OCI-LY7 (cell line): ENCODE data around the gene ASH1L. TPM values are rescaled to one million over a fixed set of nuclear protein-coding genes. Genes with fewer than 3 reads are reported as not detected.

Source experiments
- BruUV-seq: library from RNA; stranded (reverse); fragments of 400-500 nt; replicated peaks from 2 replicates; lab custom pipeline; 2021; lab: Mats Ljungman, UMichigan
- CTCF ChIA-PET: fragments of 300-600 bp; sonication (Branson Sonifier 250); formaldehyde crosslinking; loops from one replicate; lab custom pipeline; 2022; ENCODE audit warnings: antibody characterized with exemption; ENCODE audit not compliant: unreplicated experiment; lab: Charles Lee
- POLR2A ChIA-PET: fragments of 300-600 bp; sonication (Branson Sonifier 250); formaldehyde crosslinking; loops from one replicate; lab custom pipeline; 2022; ENCODE audit warnings: antibody characterized with exemption; lab: Charles Lee
- DNase-seq: peaks from one replicate; pipeline ENCODE4 v3.0.0-alpha.2; 2015; ENCODE audit warnings: low spot score
- H2AFZ ChIP-seq: fragments of 200-600 bp; sonication (generic), shearing (Covaris generic); 2 replicates; pipeline ENCODE4 v1.6.1; 2014; ENCODE audit warnings: mild to moderate bottlenecking, antibody characterized with exemption, low read length, moderate library complexity
- H3K27ac ChIP-seq: fragments of 200-600 bp; sonication (generic); 2 replicates; pipeline ENCODE4 v1.5.1; 2014; ENCODE audit warnings: mixed run types, low read depth, mild to moderate bottlenecking, moderate library complexity, low read length, inconsistent platforms; ENCODE audit not compliant: poor library complexity, severe bottlenecking
- H3K36me3 ChIP-seq: fragments of 200-600 bp; sonication (generic); 2 replicates; pipeline ENCODE4 v1.6.1; 2014; ENCODE audit warnings: mild to moderate bottlenecking, antibody characterized with exemption, low read length, moderate library complexity, mixed read lengths; ENCODE audit not compliant: insufficient read depth
- H3K4me1 ChIP-seq: fragments of 200-600 bp; sonication (generic); 2 replicates; pipeline ENCODE4 v1.5.1; 2014; ENCODE audit warnings: mild to moderate bottlenecking, low read length; ENCODE audit not compliant: insufficient read depth, poor library complexity, severe bottlenecking
- H3K4me2 ChIP-seq: fragments of 200-600 bp; sonication (generic); 2 replicates; pipeline ENCODE4 v1.6.1; 2014; ENCODE audit warnings: mild to moderate bottlenecking, low read length
- H3K4me3 ChIP-seq: fragments of 200-600 bp; sonication (generic); 2 replicates; pipeline ENCODE4 v1.5.1; 2014; ENCODE audit warnings: mild to moderate bottlenecking, low read depth, low read length; ENCODE audit not compliant: poor library complexity, severe bottlenecking
- H3K79me2 ChIP-seq: fragments of 200-600 bp; sonication (generic); 2 replicates; pipeline ENCODE4 v1.6.1; 2016; ENCODE audit warnings: low read depth, mild to moderate bottlenecking, low read length, moderate library complexity, mixed read lengths; ENCODE audit not compliant: insufficient read depth
- H3K9me2 ChIP-seq: fragments of 200-600 bp; sonication (generic); 2 replicates; pipeline ENCODE4 v1.6.1; 2016; ENCODE audit warnings: mild to moderate bottlenecking, low read length, mixed read lengths; ENCODE audit not compliant: insufficient read depth
- H3K9me3 ChIP-seq: fragments of 200-600 bp; sonication (generic); 2 replicates; pipeline ENCODE4 v1.6.1; 2014; ENCODE audit warnings: mild to moderate bottlenecking, mixed run types, low read length, mixed read lengths
- H4K20me1 ChIP-seq: fragments of 200-600 bp; sonication (generic); 2 replicates; pipeline ENCODE4 v1.6.1; 2014; ENCODE audit warnings: mild to moderate bottlenecking, antibody characterized with exemption, low read length, moderate library complexity, mixed read lengths; ENCODE audit not compliant: insufficient read depth
- EZH2phosphoT487 ChIP-seq: fragments of 200-600 bp; sonication (generic); IDR thresholded peaks from 2 replicates; pipeline ENCODE4 v1.6.1; 2018; ENCODE audit warnings: low read depth, borderline replicate concordance, mild to moderate bottlenecking, mixed run types, antibody characterized with exemption, low read length, moderate library complexity, mixed read lengths
- intact Hi-C: fragments of 100-400 bp; cut with micrococcal nuclease; formaldehyde crosslinking; loops from one replicate; pipeline ENCODE4 v1.10.0; 2022; ENCODE audit not compliant: unreplicated experiment
- total RNA-seq, 2 experiments: library from RNA; depleted of rRNA in 1 of 2; stranded (reverse); fragments of >200 nt in 1 of 2; shearing (Covaris generic) in 1 of 2; gene quantifications; 2 replicates each; pipeline ENCODE4 v1.2.3, GENCODE V29; 2014 to 2022
- TF ChIP-seq, protein P1 (sequence below): fragments of 200-600 bp; sonication (generic); conservative IDR thresholded peaks from 2 replicates; pipeline ENCODE4 v1.5.1; 2014; ENCODE audit warnings: mild to moderate bottlenecking, antibody characterized with exemption, low read length, moderate library complexity, mixed read lengths

Gene ASH1L
- total RNA-seq, 2 experiments from 2014 or later = 33.2 to 49.6 TPM

DNA sequence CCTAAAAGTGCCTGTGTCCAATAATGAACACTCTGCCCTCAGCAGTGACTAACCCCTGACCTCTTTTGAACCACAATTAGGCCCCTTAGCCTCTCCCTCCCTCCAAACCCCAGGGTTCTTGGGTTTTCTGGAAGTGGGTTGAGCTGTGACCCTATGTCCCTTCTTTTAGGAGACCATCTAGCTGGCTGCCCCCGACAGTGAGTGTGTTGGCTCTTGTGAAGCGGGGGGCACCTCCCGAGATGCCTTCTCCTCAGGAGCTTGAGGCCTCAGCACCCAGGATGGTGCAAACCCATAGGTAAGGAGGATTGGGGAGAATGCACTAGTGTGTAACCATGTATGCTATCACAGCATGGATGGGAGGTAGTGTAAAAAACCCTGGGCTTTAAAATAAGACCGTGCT is 234.6 kb downstream of the ASH1L start:
- Histone ChIP-seq H3K4me3 (no peak overlapping the region), H2AFZ (no peak overlapping the region), H3K9me3 (no peaks in the 10 kb centered on the region), H3K79me2 (no peaks in the 10 kb centered on the region), H3K4me1 (peaks cover 4% of the 10 kb centered on the region), H3K9me2 (no peaks in the 10 kb centered on the region), H3K4me2 (no peak overlapping the region), H3K36me3 (peaks cover 16% of the 10 kb centered on the region), H3K27ac (no peak overlapping the region), H4K20me1 (no peaks in the 10 kb centered on the region)
- TF ChIP-seq, protein P1, sequence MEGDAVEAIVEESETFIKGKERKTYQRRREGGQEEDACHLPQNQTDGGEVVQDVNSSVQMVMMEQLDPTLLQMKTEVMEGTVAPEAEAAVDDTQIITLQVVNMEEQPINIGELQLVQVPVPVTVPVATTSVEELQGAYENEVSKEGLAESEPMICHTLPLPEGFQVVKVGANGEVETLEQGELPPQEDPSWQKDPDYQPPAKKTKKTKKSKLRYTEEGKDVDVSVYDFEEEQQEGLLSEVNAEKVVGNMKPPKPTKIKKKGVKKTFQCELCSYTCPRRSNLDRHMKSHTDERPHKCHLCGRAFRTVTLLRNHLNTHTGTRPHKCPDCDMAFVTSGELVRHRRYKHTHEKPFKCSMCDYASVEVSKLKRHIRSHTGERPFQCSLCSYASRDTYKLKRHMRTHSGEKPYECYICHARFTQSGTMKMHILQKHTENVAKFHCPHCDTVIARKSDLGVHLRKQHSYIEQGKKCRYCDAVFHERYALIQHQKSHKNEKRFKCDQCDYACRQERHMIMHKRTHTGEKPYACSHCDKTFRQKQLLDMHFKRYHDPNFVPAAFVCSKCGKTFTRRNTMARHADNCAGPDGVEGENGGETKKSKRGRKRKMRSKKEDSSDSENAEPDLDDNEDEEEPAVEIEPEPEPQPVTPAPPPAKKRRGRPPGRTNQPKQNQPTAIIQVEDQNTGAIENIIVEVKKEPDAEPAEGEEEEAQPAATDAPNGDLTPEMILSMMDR = no peak
- TF ChIP-seq EZH2phosphoT487 = no peak
- intact Hi-C loops = no loop called here
- no peak for DNase-seq
- POLR2A ChIA-PET = no interaction called here
- no TSS peak for BruUV-seq
- CTCF ChIA-PET = interaction anchor here (0.8 kb wide), 1 partner anchor 77 kb away, joined by 4 read pairs; no protein-coding TSS in a partner anchor

DNA sequence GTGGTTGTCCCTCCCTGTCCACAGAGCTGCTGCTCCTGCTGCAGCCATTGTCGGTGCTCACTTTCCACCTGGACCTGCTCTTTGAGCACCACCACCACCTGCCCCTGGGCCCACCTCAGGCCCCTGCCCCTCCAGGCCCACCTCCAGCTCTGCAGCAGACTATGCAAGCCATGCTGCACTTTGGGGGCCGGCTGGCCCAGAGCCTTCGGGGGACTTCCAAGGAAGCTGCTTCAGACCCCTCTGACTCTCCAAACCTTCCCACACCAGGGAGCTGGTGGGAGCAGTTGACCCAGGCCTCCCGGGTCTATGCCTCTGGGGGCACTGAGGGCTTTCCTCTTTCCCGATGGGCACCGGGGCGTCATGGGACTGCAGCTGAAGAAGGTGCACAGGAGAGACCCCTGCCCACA is 236.0 kb downstream of the ASH1L start:
- H3K9me3 ChIP-seq = no peaks in the 10 kb centered on the region
- TF ChIP-seq EZH2phosphoT487 = no peak
- TF ChIP-seq, protein P1 = no peak
- no peaks in the 10 kb centered on the region for H4K20me1 ChIP-seq
- no peak overlapping the region for H2AFZ ChIP-seq
- ChIA-PET POLR2A (no interaction called here), CTCF (interaction anchor here (0.9 kb wide), 1 partner anchor 76 kb away, joined by 3 read pairs; no protein-coding TSS in a partner anchor)
- no peak overlapping the region for H3K4me2 ChIP-seq
- H3K9me2 ChIP-seq = no peaks in the 10 kb centered on the region
- no peak overlapping the region for H3K27ac ChIP-seq
- no peaks in the 10 kb centered on the region for H3K79me2 ChIP-seq
- peaks cover 11% of the 10 kb centered on the region for H3K4me1 ChIP-seq
- no peak overlapping the region for H3K4me3 ChIP-seq
- no peak for DNase-seq
- H3K36me3 ChIP-seq = peaks cover 17% of the 10 kb centered on the region
- intact Hi-C loops = no loop called here
- no TSS peak for BruUV-seq

DNA sequence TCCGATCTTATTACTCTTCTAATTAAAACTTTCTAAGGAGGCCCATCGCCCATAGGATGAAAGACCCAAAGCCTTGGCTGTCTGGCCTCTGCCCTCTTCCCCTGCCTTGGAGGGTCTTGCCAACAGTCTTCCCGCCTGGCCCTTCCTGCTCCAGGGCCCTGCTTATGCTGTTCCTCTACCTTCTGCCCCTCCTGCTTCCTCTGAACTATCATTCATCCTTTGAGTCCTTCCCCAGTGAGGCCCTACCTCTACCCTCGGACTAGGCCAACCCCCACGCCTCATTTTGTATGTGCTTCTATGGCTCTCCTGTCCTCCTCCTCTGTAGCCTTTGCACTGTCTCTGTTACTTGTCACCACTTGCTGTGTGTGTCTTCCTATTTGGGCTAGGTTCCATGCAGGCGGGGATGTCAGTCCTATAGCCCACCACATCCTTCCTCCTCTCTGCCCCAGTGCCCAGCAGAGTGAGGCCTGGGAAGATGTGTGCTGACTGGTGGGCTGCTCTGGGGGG is 236.5 kb downstream of the ASH1L start:
- H3K79me2 ChIP-seq = no peaks in the 10 kb centered on the region
- no peak overlapping the region for H2AFZ ChIP-seq
- H3K27ac ChIP-seq = no peak overlapping the region
- no peaks in the 10 kb centered on the region for H3K9me2 ChIP-seq
- POLR2A ChIA-PET = no interaction called here
- no peak overlapping the region for H3K4me2 ChIP-seq
- peaks cover 19% of the 10 kb centered on the region for H3K36me3 ChIP-seq
- CTCF ChIA-PET = no interaction called here
- no peak for DNase-seq
- TF ChIP-seq, protein P1 = no peak
- TF ChIP-seq EZH2phosphoT487 = no peak
- H3K4me3 ChIP-seq = no peak overlapping the region
- no peaks in the 10 kb centered on the region for H3K9me3 ChIP-seq
- H4K20me1 ChIP-seq = no peaks in the 10 kb centered on the region
- BruUV-seq = no TSS peak
- H3K4me1 ChIP-seq = peaks cover 11% of the 10 kb centered on the region
- intact Hi-C loops = no loop called here
